Uterus (tissue), 4 donors: ENCODE results near the gene LDLRAD4. TPM values are rescaled to one million over a fixed set of nuclear protein-coding genes. Genes with fewer than 3 reads are reported as not detected.

Experiments used
- DNase-seq, 2 donors: peaks; one replicate each; pipeline ENCODE4 v3.0.0-alpha.2; 2019 to 2020
- H3K27ac ChIP-seq, 2 donors: fragments of 200-600 bp; sonication (generic); 1 replicate in 1 of 2; 2 replicates in 1 of 2; pipeline ENCODE4 v1.5.1; 2016 to 2018
- H3K27me3 ChIP-seq, 2 donors: fragments of 200-600 bp; sonication (generic); one replicate each; pipeline ENCODE4 v1.5.1; 2018 to 2019; ENCODE audit warnings: control low read depth in 1 of 2
- H3K36me3 ChIP-seq, 2 donors: fragments of 200-600 bp; sonication (generic); one replicate each; pipeline ENCODE4 v1.5.1; 2019; ENCODE audit warnings: control low read depth in 1 of 2
- H3K4me1 ChIP-seq, 2 donors: fragments of 200-600 bp; sonication (generic); one replicate each; pipeline ENCODE4 v1.5.1; 2018 to 2019; ENCODE audit warnings: control low read depth in 1 of 2
- H3K4me3 ChIP-seq, 2 donors: fragments of 200-600 bp; sonication (generic); 1 replicate in 1 of 2; 2 replicates in 1 of 2; pipeline ENCODE4 v1.5.1; 2018 to 2019; ENCODE audit warnings: mild to moderate bottlenecking in 1 of 2
- H3K9me3 ChIP-seq, 2 donors: fragments of 200-600 bp; sonication (generic); one replicate each; pipeline ENCODE4 v1.5.1; 2019; ENCODE audit warnings: control low read depth in 1 of 2
- POLR2A ChIP-seq, 2 donors: fragments of 450-650 bp; IDR thresholded peaks; one replicate each; pipeline ENCODE4 v1.6.1; 2016; ENCODE audit warnings: antibody characterized with exemption in 2 of 2, mild to moderate bottlenecking in 1 of 2, moderate library complexity in 1 of 2
- intact Hi-C: fragments of 100-400 bp; cut with DNase I; formaldehyde crosslinking; loops from one replicate; pipeline ENCODE4 v1.15.1; 2023; ENCODE audit warnings: low total_unique reads
- total RNA-seq, 4 donors: library from RNA; depleted of rRNA in 3 of 4; stranded (reverse); fragments of >200 nt in 3 of 4; gene quantifications; one replicate each; pipeline versions ENCODE4 v1.1.0 to v1.2.4, GENCODE V29; 2014 to 2023
- TF ChIP-seq, protein P1 (sequence below), 4 experiments: fragments of 200-600 bp in 2 of 4; fragments of 450-650 bp in 2 of 4; sonication (generic) in 2 of 4; IDR thresholded peaks; one replicate each; pipeline ENCODE4 v1.5.1; 2016 to 2019; ENCODE audit warnings: antibody characterized with exemption in 4 of 4, mild to moderate bottlenecking in 2 of 4, moderate library complexity in 1 of 4
- donor health status: DM: yes; HTN: yes; CAD: no.

LDLRAD4 gene
- total RNA-seq, 4 donors from 2014 or later = 23.8 to 82.2 (median 39.3) TPM

DNA sequence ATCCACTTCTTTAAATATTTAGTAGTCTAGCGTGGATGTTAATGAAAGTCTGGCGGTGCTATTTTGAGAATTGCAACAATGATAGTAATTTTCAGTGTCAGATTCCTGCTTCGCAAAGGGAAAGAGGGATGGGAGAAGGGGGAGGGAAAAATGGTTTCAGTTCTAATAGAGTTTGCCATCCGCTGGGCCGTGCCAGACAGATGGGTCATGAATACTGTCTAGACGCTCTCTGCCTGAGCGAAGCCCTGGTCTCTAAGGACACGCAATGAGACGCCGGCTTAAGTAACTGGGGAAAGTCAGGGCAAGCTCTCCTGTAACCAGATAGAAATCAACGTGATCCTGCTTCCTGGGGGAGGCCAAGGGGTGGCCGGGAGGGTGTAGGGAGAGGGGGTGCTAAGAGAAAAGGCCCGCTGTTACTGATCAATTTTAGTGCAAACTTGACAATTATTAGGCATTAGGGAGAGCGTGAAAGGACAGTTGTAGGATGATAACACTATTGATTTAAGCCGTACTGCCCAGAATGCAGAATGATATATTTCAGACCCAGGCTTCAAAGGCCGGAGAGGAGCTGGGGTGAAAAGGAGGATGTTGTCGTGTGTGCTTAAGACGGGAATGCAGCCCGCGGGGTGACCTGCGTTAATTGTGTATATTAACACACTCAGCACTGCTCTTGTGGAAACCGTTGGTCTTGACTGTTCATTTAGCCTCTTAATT, 229.2 kb downstream of the LDLRAD4 start:
- H3K27me3 ChIP-seq = no peaks in the 10 kb centered on the region
- H3K36me3 ChIP-seq = no peaks in the 10 kb centered on the region
- H3K4me1 ChIP-seq = peaks cover 0 to 5% of the 10 kb centered on the region in 2 donors
- no peak for TF ChIP-seq POLR2A (IDR thresholded peaks at IDR 0.05)
- TF ChIP-seq, protein P1, sequence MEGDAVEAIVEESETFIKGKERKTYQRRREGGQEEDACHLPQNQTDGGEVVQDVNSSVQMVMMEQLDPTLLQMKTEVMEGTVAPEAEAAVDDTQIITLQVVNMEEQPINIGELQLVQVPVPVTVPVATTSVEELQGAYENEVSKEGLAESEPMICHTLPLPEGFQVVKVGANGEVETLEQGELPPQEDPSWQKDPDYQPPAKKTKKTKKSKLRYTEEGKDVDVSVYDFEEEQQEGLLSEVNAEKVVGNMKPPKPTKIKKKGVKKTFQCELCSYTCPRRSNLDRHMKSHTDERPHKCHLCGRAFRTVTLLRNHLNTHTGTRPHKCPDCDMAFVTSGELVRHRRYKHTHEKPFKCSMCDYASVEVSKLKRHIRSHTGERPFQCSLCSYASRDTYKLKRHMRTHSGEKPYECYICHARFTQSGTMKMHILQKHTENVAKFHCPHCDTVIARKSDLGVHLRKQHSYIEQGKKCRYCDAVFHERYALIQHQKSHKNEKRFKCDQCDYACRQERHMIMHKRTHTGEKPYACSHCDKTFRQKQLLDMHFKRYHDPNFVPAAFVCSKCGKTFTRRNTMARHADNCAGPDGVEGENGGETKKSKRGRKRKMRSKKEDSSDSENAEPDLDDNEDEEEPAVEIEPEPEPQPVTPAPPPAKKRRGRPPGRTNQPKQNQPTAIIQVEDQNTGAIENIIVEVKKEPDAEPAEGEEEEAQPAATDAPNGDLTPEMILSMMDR (IDR thresholded peaks at IDR 0.05) = no peak
- peak overlapping the region in 1 of 2 donors; percentile 18 for H3K27ac ChIP-seq
- H3K9me3 ChIP-seq = no peaks in the 10 kb centered on the region
- no peak for DNase-seq
- intact Hi-C loops = no loop called here
- peak overlapping the region in 1 of 2 donors; percentile 17 for H3K4me3 ChIP-seq

DNA sequence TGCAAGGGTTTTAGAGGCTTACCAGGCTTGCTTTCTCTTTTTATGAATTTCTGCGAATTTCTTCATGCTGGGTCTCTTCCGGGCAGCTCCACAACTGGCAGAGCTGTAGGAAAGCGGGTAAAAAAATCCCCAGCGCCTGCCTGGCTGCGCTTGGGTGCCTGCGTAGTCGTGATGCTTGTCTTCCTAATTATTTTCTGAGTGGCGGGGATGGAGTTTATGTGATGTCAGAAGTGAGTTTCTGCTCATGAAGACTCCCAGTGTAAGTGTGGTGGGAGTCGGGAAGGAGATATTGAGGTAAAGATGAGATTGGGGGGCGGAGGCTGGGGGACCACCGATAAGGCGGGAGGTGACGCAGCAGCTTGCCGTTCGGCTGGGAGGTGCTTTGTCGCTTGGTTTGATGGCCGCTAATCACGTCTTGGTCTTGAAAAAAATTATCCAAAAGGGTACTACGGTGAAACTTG, 229.8 kb downstream of the LDLRAD4 start:
- Histone ChIP-seq H3K4me3 (no peak overlapping the region), H3K9me3 (no peaks in the 10 kb centered on the region), H3K36me3 (no peaks in the 10 kb centered on the region), H3K27me3 (no peaks in the 10 kb centered on the region), H3K27ac (no peak overlapping the region), H3K4me1 (peaks cover 0 to 5% of the 10 kb centered on the region in 2 donors)
- no peak for DNase-seq
- TF ChIP-seq, protein P1 (IDR thresholded peaks at IDR 0.05) = no peak
- TF ChIP-seq POLR2A (IDR thresholded peaks at IDR 0.05) = no peak
- intact Hi-C loops = no loop called here

DNA sequence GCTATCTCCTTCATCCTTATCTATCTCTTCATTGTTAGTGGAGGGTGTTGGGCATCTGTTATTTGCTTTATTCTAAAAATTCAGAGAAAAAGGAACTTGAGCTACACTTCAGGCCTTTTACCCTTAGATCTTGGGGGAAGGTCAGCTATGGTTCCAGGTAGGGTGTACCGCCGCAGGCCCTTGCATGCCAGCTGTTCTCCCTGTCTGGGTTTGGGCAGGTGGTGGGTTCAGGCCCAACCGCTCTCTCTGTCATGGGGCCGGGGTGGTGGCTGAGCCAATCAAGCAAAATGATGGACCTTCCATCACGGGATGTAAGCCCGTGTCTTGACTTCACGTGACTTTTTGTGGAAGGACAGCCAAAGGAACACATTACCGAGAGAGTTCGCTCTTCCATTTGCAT, 231.1 kb downstream of the LDLRAD4 start:
- H3K9me3 ChIP-seq = no peaks in the 10 kb centered on the region
- H3K4me1 ChIP-seq = peaks cover 0 to 5% of the 10 kb centered on the region in 2 donors
- no peaks in the 10 kb centered on the region for H3K36me3 ChIP-seq
- no peak for DNase-seq
- no peak overlapping the region for H3K4me3 ChIP-seq
- H3K27me3 ChIP-seq = no peaks in the 10 kb centered on the region
- intact Hi-C loops = no loop called here
- TF ChIP-seq, protein P1 (IDR thresholded peaks at IDR 0.05) = no peak
- no peak for TF ChIP-seq POLR2A (IDR thresholded peaks at IDR 0.05)
- no peak overlapping the region for H3K27ac ChIP-seq

DNA sequence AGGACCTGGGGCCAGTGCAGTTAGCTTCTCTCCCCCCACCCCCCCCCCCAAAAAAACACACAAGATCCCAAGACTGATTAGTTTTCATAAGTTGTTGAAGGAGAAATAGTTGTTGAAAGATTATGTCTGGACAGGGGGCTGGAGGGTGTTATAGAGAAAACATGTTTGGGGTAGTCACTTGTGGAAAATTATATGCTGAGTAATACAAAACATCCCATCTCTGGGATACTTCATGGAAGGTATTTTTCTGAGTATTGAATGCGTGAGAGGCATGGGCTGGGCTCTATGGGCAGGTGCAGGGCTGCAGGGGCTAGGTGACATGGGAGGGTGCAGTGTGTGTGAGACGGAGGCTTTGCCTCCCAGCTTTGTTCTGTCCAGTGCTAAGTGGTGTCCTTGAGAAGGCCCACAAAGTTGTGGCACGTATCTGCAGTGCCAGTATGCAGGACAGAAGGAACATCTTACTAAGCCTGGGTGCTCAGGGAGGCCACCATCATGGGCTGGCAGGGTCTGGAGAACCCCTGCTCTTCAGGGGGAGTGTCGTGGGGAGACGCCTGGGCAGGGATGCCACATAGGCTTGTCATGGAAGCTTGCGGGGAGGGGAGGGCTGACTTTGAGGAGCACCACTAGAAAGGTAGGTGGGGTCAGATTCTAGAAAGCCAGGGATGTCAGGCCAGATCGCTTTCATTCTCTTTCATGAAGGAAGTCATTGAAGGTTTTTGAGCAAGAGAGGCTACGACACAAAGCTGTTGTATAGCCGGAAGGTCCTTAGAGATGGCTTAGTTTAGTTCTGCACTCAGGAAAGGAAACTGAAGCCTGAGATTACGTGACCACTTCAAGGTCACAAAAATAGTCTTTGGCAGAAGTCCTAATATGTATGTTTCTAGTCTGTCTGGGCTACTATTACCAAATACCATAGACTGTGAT, 232.0 kb downstream of the LDLRAD4 start:
- TF ChIP-seq, protein P1 (IDR thresholded peaks at IDR 0.05) = no peak
- TF ChIP-seq POLR2A (IDR thresholded peaks at IDR 0.05) = no peak
- H3K27ac ChIP-seq = no peak overlapping the region
- no peaks in the 10 kb centered on the region for H3K27me3 ChIP-seq
- H3K9me3 ChIP-seq = no peaks in the 10 kb centered on the region
- intact Hi-C loops = no loop called here
- no peak for DNase-seq
- no peak overlapping the region for H3K4me3 ChIP-seq
- peaks cover 0 to 5% of the 10 kb centered on the region in 2 donors for H3K4me1 ChIP-seq
- H3K36me3 ChIP-seq = no peaks in the 10 kb centered on the region

DNA sequence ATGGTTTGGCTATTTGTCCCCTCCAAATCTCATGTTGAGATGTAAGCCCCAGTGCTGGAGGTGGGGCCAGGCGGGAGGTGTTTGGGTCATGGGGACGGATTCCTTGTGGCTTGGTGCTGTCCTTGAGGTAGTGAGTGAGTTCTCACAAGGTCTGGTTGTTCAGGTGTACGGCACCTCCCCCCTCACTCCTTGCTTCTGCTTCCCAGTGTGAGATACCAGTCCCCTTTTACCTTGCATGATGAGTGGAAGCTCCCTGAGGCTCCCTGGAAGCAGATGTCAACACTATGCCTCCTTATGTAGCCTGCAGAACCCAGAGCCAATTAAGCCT, 232.6 kb downstream of the LDLRAD4 start:
- DNase-seq = no peak
- Histone ChIP-seq H3K27ac (no peak overlapping the region), H3K4me1 (peaks cover 0 to 5% of the 10 kb centered on the region in 2 donors), H3K27me3 (no peaks in the 10 kb centered on the region), H3K36me3 (no peaks in the 10 kb centered on the region), H3K9me3 (no peaks in the 10 kb centered on the region), H3K4me3 (no peak overlapping the region)
- intact Hi-C loops = no loop called here
- TF ChIP-seq, protein P1 (IDR thresholded peaks at IDR 0.05) = no peak
- TF ChIP-seq POLR2A (IDR thresholded peaks at IDR 0.05) = no peak
